Caco-2 (cell line): ENCODE results near the gene RCN1. TPM values are rescaled to one million over a fixed set of nuclear protein-coding genes. Genes with fewer than 3 reads are reported as not detected.

ENCODE experiments used
- BruUV-seq: library from RNA; stranded (reverse); fragments of 400-500 nt; replicated peaks from 2 replicates; lab custom pipeline; 2021; lab: Mats Ljungman, UMichigan
- CTCF ChIA-PET: fragments of 300-600 bp; sonication (Branson Sonifier 250); formaldehyde crosslinking; loops from one replicate; lab custom pipeline; 2022; ENCODE audit warnings: antibody characterized with exemption; lab: Charles Lee
- POLR2A ChIA-PET: fragments of 300-600 bp; sonication (Branson Sonifier 250); formaldehyde crosslinking; loops from one replicate; lab custom pipeline; 2022; ENCODE audit warnings: antibody characterized with exemption; lab: Charles Lee
- DNase-seq, 2 experiments: peaks; one replicate each; pipeline versions ENCODE4 v3.0.0 to v3.0.0-alpha.2; 2020 to 2022
- H3K27me3 ChIP-seq: replicated peaks from 2 replicates; pipeline ENCODE4 v1.6.0; 2011; ENCODE audit warnings: low read length; ENCODE audit not compliant: control insufficient read depth, insufficient read depth
- H3K36me3 ChIP-seq: 2 replicates; pipeline ENCODE4 v1.5.1; 2011; ENCODE audit warnings: low read length; ENCODE audit not compliant: control insufficient read depth, insufficient read depth
- H3K4me1 ChIP-seq: fragments of 250-450 bp; sonication (Bioruptor Pico); 2 replicates; pipeline ENCODE4 v1.5.1; 2020; ENCODE audit warnings: mild to moderate bottlenecking
- H3K4me3 ChIP-seq: 2 replicates; pipeline ENCODE4 v1.5.1; 2011; ENCODE audit warnings: low read depth, mild to moderate bottlenecking, control low read depth, low read length
- H3K9me3 ChIP-seq: fragments of 250-450 bp; sonication (Bioruptor Pico); 2 replicates; pipeline ENCODE4 v1.5.1; 2020; ENCODE audit warnings: mild to moderate bottlenecking, moderate library complexity
- H3K27ac Mint-ChIP-seq: one replicate; pipeline ENCODE4 v1.8.0; 2022; ENCODE audit warnings: mixed read lengths; ENCODE audit not compliant: unreplicated experiment
- H3K27me3 Mint-ChIP-seq: one replicate; pipeline ENCODE4 v1.8.0; 2022; ENCODE audit warnings: mixed read lengths; ENCODE audit not compliant: insufficient read depth, unreplicated experiment
- H3K36me3 Mint-ChIP-seq: one replicate; pipeline ENCODE4 v1.8.0; 2022; ENCODE audit warnings: mild to moderate bottlenecking, mixed read lengths; ENCODE audit not compliant: insufficient read depth, unreplicated experiment
- H3K4me1 Mint-ChIP-seq: one replicate; pipeline ENCODE4 v1.8.0; 2022; ENCODE audit warnings: low read depth, mixed read lengths; ENCODE audit not compliant: unreplicated experiment
- H3K4me3 Mint-ChIP-seq: one replicate; pipeline ENCODE4 v1.8.0; 2022; ENCODE audit warnings: mild to moderate bottlenecking, moderate library complexity, mixed read lengths; ENCODE audit not compliant: unreplicated experiment
- H3K9me3 Mint-ChIP-seq: one replicate; pipeline ENCODE4 v1.8.0; 2022; ENCODE audit warnings: mixed read lengths; ENCODE audit not compliant: unreplicated experiment
- CTCF ChIP-seq, 2 experiments: fragments of 200-600 bp in 1 of 2; IDR thresholded peaks; 1 replicate in 1 of 2; 2 replicates in 1 of 2; pipeline versions ENCODE4 v1.5.1 to v1.8.0; 2011 to 2022; ENCODE audit warnings: antibody characterized with exemption in 1 of 2, control low read depth in 1 of 2, inconsistent platforms in 1 of 2, low read depth in 1 of 2, low read length in 1 of 2, mild to moderate bottlenecking in 1 of 2, moderate library complexity in 1 of 2; ENCODE audit not compliant: insufficient read depth in 1 of 2, severe bottlenecking in 1 of 2, unreplicated experiment in 1 of 2
- intact Hi-C: fragments of 100-400 bp; cut with micrococcal nuclease; formaldehyde crosslinking; loops from one replicate; pipeline ENCODE4 v1.10.0; 2022; ENCODE audit not compliant: unreplicated experiment
- total RNA-seq: library from RNA; stranded (reverse); gene quantifications from 2 replicates; pipeline ENCODE4 v1.2.3, GENCODE V29; 2022

The RCN1 gene
- total RNA-seq, 1 experiment from 2014 or later: 185 TPM

GRCh38 chr11:32138902-32139301, 48.0 kb downstream of the RCN1 start:
- intact Hi-C loops: no loop called here
- TF ChIP-seq CTCF (IDR thresholded peaks at IDR 0.05; ENCODE audit: insufficient read depth in 1 of 2, low read depth in 1 of 2, low read length in 1 of 2, severe bottlenecking in 1 of 2, unreplicated experiment in 1 of 2): no peak
- no peak overlapping the region for H3K27ac Mint-ChIP-seq
- no TSS peak for BruUV-seq
- ChIA-PET POLR2A (no interaction called here), CTCF (no interaction called here)
- no peaks in the 10 kb centered on the region for H3K36me3 ChIP-seq
- no peaks in the 10 kb centered on the region for H3K9me3 ChIP-seq
- DNase-seq: no peak
- H3K4me1 ChIP-seq: peaks cover 12% of the 10 kb centered on the region; the same call in 1 of the 2 replicates
- no peak overlapping the region for H3K4me3 ChIP-seq
- no peak overlapping the region for H3K4me3 Mint-ChIP-seq
- peaks cover 6% of the 10 kb centered on the region for H3K36me3 Mint-ChIP-seq
- no peaks in the 10 kb centered on the region for H3K27me3 ChIP-seq
- H3K9me3 Mint-ChIP-seq: peaks cover 9% of the 10 kb centered on the region
- H3K4me1 Mint-ChIP-seq: peaks cover 16% of the 10 kb centered on the region
- H3K27me3 Mint-ChIP-seq: peaks cover under 1% of the 10 kb centered on the region

GRCh38 chr11:32139896-32140520, 49.1 kb downstream of the RCN1 start:
- CTCF ChIA-PET: no interaction called here
- no peak overlapping the region for H3K4me3 Mint-ChIP-seq
- H3K36me3 Mint-ChIP-seq: peaks cover 6% of the 10 kb centered on the region
- no TSS peak for BruUV-seq
- no peaks in the 10 kb centered on the region for H3K27me3 Mint-ChIP-seq
- no peak overlapping the region for H3K27ac Mint-ChIP-seq
- Histone ChIP-seq H3K9me3 (no peaks in the 10 kb centered on the region), H3K36me3 (no peaks in the 10 kb centered on the region), H3K27me3 (no peaks in the 10 kb centered on the region), H3K4me1 (peaks cover 12% of the 10 kb centered on the region; the same call in 1 of the 2 replicates), H3K4me3 (no peak overlapping the region)
- peaks cover 16% of the 10 kb centered on the region for H3K4me1 Mint-ChIP-seq
- DNase-seq: no peak
- TF ChIP-seq CTCF (IDR thresholded peaks at IDR 0.05; ENCODE audit: insufficient read depth in 1 of 2, low read depth in 1 of 2, low read length in 1 of 2, severe bottlenecking in 1 of 2, unreplicated experiment in 1 of 2): no peak
- peaks cover 9% of the 10 kb centered on the region for H3K9me3 Mint-ChIP-seq
- POLR2A ChIA-PET: no interaction called here
- intact Hi-C loops: no loop called here

- no peaks in the 10 kb centered on the region for H3K27me3 Mint-ChIP-seq
- CTCF ChIA-PET: no interaction called here
Measured at GRCh38 chr11:32141745-32142546, 51.1 kb downstream of the RCN1 start.

More at GRCh38 chr11:32141745-32142546, 51.1 kb downstream of the RCN1 start:
- H3K4me1 Mint-ChIP-seq: peaks cover 14% of the 10 kb centered on the region
- H3K9me3 ChIP-seq: no peaks in the 10 kb centered on the region
- intact Hi-C loops: no loop called here
- TF ChIP-seq CTCF (IDR thresholded peaks at IDR 0.05; ENCODE audit: insufficient read depth in 1 of 2, low read depth in 1 of 2, low read length in 1 of 2, severe bottlenecking in 1 of 2, unreplicated experiment in 1 of 2): no peak
- no peak overlapping the region for H3K4me3 ChIP-seq
- POLR2A ChIA-PET: no interaction called here
- no peaks in the 10 kb centered on the region for H3K27me3 ChIP-seq
- H3K36me3 Mint-ChIP-seq: peaks cover 6% of the 10 kb centered on the region
- H3K9me3 Mint-ChIP-seq: peaks cover 7% of the 10 kb centered on the region
- BruUV-seq: no TSS peak
- no peak for DNase-seq
- no peak overlapping the region for H3K27ac Mint-ChIP-seq
- no peaks in the 10 kb centered on the region for H3K36me3 ChIP-seq
- H3K4me1 ChIP-seq: peaks cover 11% of the 10 kb centered on the region; the same call in 1 of the 2 replicates
- no peak overlapping the region for H3K4me3 Mint-ChIP-seq
